ENCODE data around the gene FUT1.
"Not testable (repeated sequence)": the region's sequence is repeated elsewhere in the genome, so short reads cannot be mapped to it uniquely, and the experiment has no call there.

FUT1 gene

GRCh38 chr19:48752496-48753365, at the start of gene FUT1:
FUT1 (minus strand) TSS chr19:48752641; CDS start chr19:48751281, 1,360 bp downstream.
- DNase-seq, result peak; percentile 50

DNA sequence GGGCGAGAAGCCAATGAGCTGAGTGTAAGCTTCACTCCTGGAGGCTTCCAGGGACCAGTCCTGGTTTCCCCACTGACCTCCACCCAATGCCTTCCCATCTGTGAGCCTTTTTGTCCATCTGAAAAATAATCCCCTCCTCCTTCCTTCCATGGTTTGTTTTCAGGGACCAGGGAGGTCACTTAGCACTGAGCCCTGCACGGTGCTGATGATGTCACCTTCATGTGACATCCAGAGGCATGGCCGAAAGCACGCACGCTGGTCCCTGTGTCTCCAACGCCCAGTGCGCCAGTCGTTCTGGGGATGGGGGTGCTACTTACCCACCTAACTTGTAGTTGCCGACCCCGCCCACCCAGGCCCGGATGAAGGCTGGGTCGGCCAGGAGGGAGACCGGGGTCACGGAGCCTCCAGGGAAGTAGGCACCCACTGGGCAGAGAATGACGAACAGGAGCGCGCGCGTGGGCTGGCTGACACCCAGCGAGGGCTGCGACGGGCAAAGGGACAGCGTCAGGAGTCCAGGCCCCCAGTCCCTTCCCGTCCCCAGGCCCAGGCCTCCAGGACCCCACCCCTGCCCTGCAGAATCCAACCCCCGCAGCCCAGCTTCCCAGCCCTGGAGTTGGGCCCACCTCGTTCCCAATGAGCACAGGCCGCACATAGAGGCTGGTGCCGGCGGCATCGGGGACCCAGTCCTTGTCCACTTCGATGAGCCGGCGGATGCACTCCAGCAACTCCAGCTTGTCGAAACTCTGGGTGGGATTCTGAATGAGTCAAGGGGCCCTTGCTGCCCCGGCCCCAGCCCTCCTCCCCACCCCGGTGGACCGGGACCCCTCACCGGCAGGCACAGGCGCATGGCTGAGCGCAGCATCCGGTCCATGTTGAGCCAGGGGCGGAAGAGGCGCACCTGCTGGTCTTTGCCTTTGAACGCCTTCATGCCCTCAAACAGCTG, 47.2 kb upstream of the FUT1 start:
- DNase-seq, result no peak

DNA sequence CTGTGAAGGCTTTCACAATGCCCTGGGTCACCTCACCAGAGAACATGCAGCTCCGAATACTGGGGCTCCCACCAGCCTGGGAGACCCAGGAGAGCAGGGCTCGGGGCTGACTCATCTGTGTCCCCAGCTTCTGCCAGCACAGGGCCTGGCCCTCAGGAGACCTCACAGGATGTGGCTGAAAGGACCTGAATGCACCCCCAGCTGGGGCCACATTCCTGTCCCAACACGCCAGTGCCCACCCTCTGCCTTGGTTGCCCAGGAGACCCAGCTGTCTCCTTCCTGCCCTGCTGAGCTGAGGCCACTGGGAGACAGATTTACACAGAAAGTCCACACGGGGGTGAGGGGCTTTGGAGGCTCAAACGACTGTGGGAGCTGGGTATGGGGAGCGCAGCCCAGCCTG, 46.5 kb upstream of the FUT1 start:
- DNase-seq, result no peak

DNA sequence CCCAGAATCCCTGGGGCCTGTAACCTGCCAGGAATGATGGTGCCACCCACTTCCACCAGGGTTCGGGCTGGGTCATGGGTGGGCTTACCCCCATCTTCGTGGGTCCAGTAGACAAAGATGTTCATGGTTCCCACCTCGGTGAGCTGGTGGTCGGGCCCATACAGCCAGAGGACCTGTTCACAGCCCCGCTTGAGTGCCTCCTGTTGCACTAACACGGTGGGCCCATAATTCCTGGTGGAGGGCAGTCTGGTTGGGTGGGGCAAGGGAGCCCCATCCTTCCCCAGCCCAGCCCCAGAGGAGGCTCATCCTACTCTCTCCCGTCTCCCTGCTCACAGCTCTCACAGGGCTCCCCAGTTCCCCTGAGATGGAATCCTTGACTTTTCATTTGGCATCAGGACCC, 44.7 kb upstream of the FUT1 start:
- DNase-seq, result no peak

- DNase-seq, result no peak
These were observed 44.0 kb upstream of the FUT1 start for GRCh38 chr19:48796298-48797083.

DNA sequence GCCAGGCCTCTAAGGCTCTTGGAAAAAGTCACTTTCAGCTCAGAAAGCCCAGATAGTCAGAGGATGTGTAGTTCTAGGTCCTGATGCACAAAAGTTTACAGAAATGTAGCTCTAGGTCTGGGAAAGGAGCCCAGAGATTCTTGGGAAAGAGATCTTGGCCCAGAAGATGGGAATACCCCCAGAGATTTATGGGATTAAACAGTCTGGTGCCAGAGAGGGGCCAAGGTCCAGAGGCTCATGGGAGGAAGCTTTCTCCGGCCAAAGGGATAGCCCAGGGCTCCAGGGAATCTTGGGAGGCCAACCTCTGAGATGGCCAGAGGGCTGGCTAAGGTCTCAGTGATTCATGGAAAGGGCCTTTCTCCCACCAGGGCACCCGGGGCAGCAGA, 43.2 kb upstream of the FUT1 start:
- DNase-seq, result no peak

DNA sequence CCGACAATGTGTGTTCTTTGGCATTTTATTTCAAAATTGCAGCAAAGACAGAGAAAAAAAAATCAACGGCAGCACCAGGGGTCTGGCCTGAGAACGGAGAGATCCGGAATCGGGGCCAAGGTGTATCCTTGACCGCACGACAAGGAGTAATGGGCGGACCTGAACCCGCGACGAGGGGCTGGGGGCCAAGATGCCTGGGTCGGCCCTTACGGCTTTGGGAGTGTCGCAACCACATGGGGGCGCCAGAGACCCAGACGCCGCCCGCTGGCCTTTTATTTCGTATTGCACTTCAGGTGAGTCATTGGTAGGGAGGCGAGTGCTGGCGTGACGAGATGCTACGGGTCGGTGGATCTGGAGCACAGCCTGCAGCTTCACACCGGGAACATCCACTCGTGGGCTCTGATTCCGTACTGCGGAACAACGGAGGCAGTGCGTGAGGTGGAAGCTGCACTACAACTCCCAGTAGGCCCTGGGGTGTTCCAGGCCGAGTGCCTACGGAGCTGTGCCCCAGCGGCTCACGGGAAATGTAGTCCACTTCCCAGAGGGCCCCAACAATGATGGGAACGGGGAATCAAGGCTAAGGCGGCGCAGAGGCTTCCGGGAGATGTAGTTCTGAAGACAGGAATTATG, 42.7 kb upstream of the FUT1 start:
- peak; percentile 75 for DNase-seq

- no peak for DNase-seq
These were observed 41.9 kb upstream of the FUT1 start for GRCh38 chr19:48794291-48794690.

- DNase-seq, result no peak
These were observed 40.8 kb upstream of the FUT1 start for GRCh38 chr19:48793271-48793670.

- not testable (repeated sequence) for DNase-seq
These were observed 34.9 kb upstream of the FUT1 start for GRCh38 chr19:48787331-48787730.

GRCh38 chr19:48786422-48786821, 34.0 kb upstream of the FUT1 start:
- not testable (repeated sequence) for DNase-seq

GRCh38 chr19:48784527-48784926, 32.1 kb upstream of the FUT1 start:
- DNase-seq, result no peak

- no peak for DNase-seq
These were observed 28.4 kb upstream of the FUT1 start for GRCh38 chr19:48780631-48781391.

- DNase-seq, result no peak
These were observed 27.2 kb upstream of the FUT1 start for GRCh38 chr19:48779636-48780035.

DNA sequence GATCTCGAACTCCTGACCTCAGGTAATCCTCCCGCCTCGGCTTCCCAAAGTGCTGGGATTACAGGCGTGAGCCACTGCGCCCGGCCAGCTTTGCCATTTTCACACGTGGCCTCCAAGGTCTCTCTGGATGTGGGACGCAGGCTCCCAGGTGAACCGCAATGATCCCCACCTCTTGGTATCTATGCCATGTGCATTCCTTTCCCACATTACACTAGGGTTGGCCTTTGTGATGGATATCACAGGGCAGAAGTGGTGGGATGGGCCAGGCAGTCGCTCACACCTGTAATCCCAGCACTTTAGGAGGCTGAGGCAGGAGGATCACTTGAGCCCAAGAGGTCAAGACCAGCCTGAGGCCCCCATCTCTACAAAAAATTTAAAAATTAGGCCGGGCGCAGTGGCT, 25.3 kb upstream of the FUT1 start:
- DNase-seq, result no peak

DNA sequence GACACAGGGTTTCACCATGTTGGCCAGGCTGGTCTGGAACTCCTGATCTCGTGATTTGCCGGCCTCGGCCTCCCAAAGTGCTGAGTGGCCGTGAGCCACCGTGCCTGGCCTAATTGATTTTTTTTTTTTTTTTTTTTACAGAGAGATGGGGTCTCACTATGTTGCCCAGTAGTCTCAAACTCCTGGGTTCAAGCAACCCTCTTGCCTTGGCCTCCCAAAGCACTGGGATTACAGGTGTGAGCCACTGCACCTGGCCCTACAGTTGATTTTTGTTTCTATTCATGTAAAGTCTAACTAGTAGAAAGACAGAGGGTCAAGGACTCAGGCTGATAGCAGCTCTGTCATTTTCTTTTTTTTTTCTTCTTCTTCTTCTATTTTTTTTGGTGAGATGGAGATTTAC, 24.7 kb upstream of the FUT1 start:
- DNase-seq, result no peak

- no peak for DNase-seq
These were observed 20.1 kb upstream of the FUT1 start for GRCh38 chr19:48772503-48772953.

- no peak for DNase-seq
These were observed 18.5 kb upstream of the FUT1 start for GRCh38 chr19:48770734-48771472.

- no peak for DNase-seq
These were observed 17.8 kb upstream of the FUT1 start for GRCh38 chr19:48770266-48770665.

GRCh38 chr19:48768994-48769713, 16.7 kb upstream of the FUT1 start:
- DNase-seq, result no peak

Data from NCI-H1417 treated with DMSO at 0.1 percent for 48 hours (cell line).